ENCODE results near the gene FUT7.
"Not testable (repeated sequence)": the region's sequence is repeated elsewhere in the genome, so short reads cannot be mapped to it uniquely, and the experiment has no call there.

Gene FUT7

GRCh38 chr9:137044502-137045177 is 12.8 kb upstream of the FUT7 start:
- Mint-ChIP-seq H3K4me1 (peaks cover 12% of the 10 kb centered on the region), H3K27me3 (peaks cover 8% of the 10 kb centered on the region), H3K36me3 (no peaks in the 10 kb centered on the region), H3K27ac (no peak overlapping the region), H3K4me3 (peak overlapping the region; percentile 76), H3K9me3 (no peaks in the 10 kb centered on the region)

DNA sequence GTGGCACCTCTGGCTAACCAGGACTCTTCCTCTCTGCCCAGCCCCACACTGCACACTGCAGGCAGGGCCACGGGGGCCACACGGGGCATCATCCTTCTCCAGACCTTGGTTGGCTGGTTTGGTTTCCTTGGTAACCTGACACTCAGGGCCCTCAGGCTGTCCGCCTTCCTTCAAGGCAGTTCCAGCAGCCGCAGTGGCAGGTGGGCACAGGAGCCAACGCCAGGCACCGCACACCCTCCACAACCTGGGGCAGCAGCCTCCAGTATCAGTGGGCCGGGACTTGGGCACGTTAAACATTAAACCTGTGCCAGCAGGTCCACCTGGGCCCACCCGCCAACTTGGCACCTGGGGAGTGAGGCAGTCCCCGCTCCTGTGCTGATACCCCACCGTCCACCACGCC is 12.1 kb upstream of the FUT7 start:
- Mint-ChIP-seq H3K27ac (no peak overlapping the region), H3K4me3 (no peak overlapping the region), H3K27me3 (peaks cover 4% of the 10 kb centered on the region), H3K36me3 (no peaks in the 10 kb centered on the region), H3K4me1 (peaks cover 10% of the 10 kb centered on the region), H3K9me3 (no peaks in the 10 kb centered on the region)

GRCh38 chr9:137042751-137043727 is 11.2 kb upstream of the FUT7 start:
- no peaks in the 10 kb centered on the region for H3K36me3 Mint-ChIP-seq
- H3K4me3 Mint-ChIP-seq, result no peak overlapping the region
- peaks cover 10% of the 10 kb centered on the region for H3K4me1 Mint-ChIP-seq
- no peaks in the 10 kb centered on the region for H3K9me3 Mint-ChIP-seq
- peaks cover 4% of the 10 kb centered on the region for H3K27me3 Mint-ChIP-seq
- H3K27ac Mint-ChIP-seq, result no peak overlapping the region

GRCh38 chr9:137041124-137041523 is 9.2 kb upstream of the FUT7 start:
- Mint-ChIP-seq H3K27ac (no peak overlapping the region), H3K9me3 (no peaks in the 10 kb centered on the region), H3K4me3 (no peak overlapping the region), H3K36me3 (no peaks in the 10 kb centered on the region), H3K4me1 (peaks cover 10% of the 10 kb centered on the region), H3K27me3 (no peaks in the 10 kb centered on the region)

DNA sequence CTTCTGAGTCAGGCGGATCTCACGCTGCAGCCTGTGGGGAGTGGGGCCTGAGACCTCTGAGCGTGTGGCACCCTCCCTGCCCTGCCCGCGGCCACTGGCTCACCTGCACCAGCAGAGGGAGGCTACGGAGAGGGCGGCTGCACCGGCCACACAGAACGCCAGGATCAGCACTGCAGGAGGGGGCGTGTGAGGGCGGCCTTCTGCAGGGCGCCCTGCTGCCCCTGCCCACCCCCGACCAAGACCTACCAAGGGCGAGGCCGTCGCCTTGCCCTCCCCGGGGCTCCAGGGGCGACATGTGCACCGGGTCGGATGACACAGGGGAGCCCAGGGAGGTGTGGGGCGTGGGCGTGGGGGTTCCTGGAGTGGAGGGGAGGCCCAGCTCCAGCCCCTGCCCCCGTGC is 8.7 kb upstream of the FUT7 start:
- Mint-ChIP-seq H3K9me3 (no peaks in the 10 kb centered on the region), H3K36me3 (no peaks in the 10 kb centered on the region), H3K27ac (no peak overlapping the region), H3K27me3 (no peaks in the 10 kb centered on the region), H3K4me1 (peaks cover 10% of the 10 kb centered on the region), H3K4me3 (no peak overlapping the region)

DNA sequence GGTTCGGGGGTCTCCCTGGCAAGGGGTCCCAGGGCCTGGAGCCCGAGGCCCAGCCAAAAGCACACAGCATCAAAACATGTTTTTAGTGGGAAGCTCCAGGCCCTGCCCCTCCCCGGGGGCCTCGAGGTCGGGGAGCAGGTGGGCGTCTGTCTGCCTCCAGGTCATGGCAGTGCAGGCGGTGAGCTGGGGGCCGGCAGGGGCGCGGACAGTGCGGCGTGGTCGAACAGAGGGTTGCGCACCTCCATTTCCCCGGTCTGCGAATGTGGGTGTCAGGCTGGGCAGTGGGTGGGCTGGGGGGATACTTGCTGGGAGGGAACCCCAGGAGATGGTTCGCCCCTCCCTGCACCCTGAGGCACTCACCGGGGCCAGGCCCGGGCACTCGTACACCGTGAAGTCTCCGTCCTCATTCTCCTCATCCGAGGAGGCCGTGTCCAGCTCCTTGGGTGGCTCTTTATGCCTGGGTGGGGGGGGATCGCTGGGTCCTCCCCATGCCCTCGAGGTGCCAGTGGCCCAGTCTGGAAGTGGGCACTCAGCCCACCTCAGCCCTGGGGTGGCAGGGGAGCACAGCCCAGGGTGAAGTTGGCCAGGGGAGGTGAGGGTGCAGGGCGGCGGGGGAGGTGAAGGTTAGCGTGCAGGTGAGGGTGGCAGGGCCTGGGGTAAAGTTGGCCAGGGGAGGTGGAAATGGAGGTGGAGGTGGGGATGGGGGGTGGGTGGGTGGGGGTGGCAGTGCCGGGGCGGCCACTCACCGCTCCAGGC is 7.9 kb upstream of the FUT7 start:
- Mint-ChIP-seq H3K27me3 (no peaks in the 10 kb centered on the region), H3K36me3 (no peaks in the 10 kb centered on the region), H3K27ac (no peak overlapping the region), H3K4me1 (peaks cover 12% of the 10 kb centered on the region), H3K4me3 (no peak overlapping the region), H3K9me3 (no peaks in the 10 kb centered on the region)

- H3K27me3 Mint-ChIP-seq, result no peaks in the 10 kb centered on the region
- H3K36me3 Mint-ChIP-seq, result no peaks in the 10 kb centered on the region
- H3K4me1 Mint-ChIP-seq, result peaks cover 11% of the 10 kb centered on the region
- no peak overlapping the region for H3K27ac Mint-ChIP-seq
- no peak overlapping the region for H3K4me3 Mint-ChIP-seq
- H3K9me3 Mint-ChIP-seq, result no peaks in the 10 kb centered on the region
Observed at GRCh38 chr9:137038916-137039315, 7.0 kb upstream of the FUT7 start.

DNA sequence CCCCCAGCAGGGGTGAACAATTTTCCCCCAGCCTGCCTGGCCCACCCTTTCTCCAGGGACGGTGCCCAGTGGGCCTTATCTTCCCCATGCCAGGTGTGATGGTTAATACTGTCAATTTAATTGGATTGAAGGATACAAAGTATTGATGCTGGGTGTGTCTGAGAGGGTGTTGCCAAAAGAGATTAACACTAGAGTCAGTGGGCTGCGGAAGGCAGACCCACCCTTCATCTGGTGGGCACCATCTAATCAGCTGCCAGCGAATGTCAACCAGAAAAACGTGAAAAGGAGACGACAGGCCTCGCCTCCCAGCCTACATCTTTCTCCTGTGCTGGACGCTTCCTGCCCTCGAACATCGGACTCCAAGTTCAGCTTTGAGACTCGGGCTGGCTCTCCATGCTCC is 5.6 kb upstream of the FUT7 start:
- Mint-ChIP-seq H3K9me3 (no peaks in the 10 kb centered on the region), H3K4me1 (peaks cover 15% of the 10 kb centered on the region), H3K36me3 (no peaks in the 10 kb centered on the region), H3K27ac (no peak overlapping the region), H3K4me3 (no peak overlapping the region), H3K27me3 (no peaks in the 10 kb centered on the region)

DNA sequence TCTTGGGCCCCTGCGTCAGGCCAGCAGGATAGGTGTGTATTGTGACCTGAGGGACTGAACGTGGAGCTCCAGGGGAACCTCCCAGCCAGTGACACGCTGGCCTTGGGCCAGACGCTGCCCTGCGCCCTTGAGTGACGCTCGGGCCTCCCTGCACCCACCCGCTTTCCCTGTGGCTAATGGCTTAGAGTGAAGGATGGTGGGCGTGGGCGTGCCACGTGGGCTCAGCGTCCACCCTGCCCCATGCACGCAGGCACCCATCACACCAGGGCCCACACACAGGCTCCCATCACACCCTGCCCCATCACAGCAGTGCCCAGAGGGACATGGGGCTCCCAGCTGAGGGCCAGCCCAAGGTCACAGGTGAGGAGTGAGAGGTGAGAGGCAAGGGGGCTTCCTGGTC is 5.1 kb upstream of the FUT7 start:
- H3K27me3 Mint-ChIP-seq, result no peaks in the 10 kb centered on the region
- H3K9me3 Mint-ChIP-seq, result no peaks in the 10 kb centered on the region
- H3K27ac Mint-ChIP-seq, result no peak overlapping the region
- H3K36me3 Mint-ChIP-seq, result no peaks in the 10 kb centered on the region
- H3K4me1 Mint-ChIP-seq, result peaks cover 16% of the 10 kb centered on the region
- no peak overlapping the region for H3K4me3 Mint-ChIP-seq

DNA sequence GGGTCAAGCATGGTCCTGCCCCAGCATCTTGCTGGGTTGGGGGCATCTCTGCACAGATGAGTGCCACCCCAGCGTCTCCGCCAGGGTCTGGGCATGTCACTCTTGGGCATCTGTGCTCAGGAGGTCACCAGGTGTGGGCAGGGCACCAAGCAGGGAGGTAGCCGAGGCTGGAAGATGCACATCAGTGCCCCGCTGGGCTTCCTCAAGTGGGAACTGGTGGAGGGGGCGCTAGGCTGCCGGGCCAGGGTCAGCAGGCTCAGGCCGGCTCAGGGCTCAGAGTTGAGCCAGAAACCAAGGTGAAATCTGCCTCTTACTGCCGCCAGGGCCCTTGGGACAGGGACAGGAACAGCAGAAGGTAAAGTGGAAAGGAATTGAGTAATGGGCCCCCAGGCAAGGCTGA is 4.0 kb upstream of the FUT7 start:
- peaks cover 20% of the 10 kb centered on the region for H3K4me1 Mint-ChIP-seq

GRCh38 chr9:137035507-137035834 is 3.6 kb upstream of the FUT7 start:
- no peak overlapping the region for H3K27ac Mint-ChIP-seq
- H3K27me3 Mint-ChIP-seq, result no peaks in the 10 kb centered on the region

More for the DNA sequence above, 4.0 kb upstream of the FUT7 start:
- Mint-ChIP-seq H3K27me3 (no peaks in the 10 kb centered on the region), H3K36me3 (no peaks in the 10 kb centered on the region), H3K4me3 (no peak overlapping the region), H3K27ac (no peak overlapping the region), H3K9me3 (no peaks in the 10 kb centered on the region)

DNA sequence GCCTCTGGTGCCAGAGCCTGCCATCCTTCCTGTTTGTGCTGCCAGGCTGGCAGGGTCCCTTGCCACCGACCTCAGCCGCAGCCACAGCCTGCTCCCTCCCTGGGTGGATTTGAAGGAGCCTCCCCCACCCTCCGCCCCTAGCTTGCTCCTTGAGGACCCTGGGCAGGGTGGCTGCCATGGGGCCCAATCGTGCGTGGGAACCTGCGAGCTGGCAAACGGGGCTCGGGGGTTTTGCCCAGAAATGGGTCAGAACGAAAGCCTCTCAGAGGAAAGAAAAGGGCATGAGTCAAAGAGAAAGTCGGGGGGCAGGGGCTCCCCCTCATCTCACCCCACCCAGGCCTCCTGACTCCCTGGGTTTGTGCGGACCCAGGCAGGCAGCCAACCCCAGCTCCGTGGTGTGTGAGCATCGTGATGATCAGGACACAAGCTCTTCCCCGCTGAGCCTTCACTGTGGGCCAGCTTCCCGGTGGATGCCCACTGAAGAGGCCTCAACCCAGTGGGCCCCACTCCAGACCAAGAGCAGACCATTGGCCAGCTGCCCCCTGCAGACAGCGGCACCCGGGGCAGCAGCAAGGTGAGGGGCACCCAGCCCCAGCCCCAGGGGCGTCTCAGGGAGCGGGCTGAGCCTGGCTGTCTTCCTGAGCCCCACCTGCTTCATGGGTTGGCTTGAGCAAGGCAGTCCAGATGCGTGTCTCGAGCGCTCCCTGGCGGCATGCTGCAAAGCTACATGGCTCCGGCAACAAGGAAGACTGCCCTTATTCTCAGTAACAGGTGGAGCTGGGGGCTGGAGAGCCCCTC is 3.0 kb upstream of the FUT7 start:
- H3K9me3 Mint-ChIP-seq, result no peaks in the 10 kb centered on the region
- H3K4me1 Mint-ChIP-seq, result peaks cover 28% of the 10 kb centered on the region
- H3K27me3 Mint-ChIP-seq, result no peaks in the 10 kb centered on the region
- H3K36me3 Mint-ChIP-seq, result no peaks in the 10 kb centered on the region
- H3K27ac Mint-ChIP-seq, result peak overlapping the region; percentile 51
- peak overlapping the region; percentile 69 for H3K4me3 Mint-ChIP-seq

More at GRCh38 chr9:137035507-137035834, 3.6 kb upstream of the FUT7 start:
- H3K9me3 Mint-ChIP-seq, result no peaks in the 10 kb centered on the region
- H3K4me3 Mint-ChIP-seq, result no peak overlapping the region
- peaks cover 25% of the 10 kb centered on the region for H3K4me1 Mint-ChIP-seq
- no peaks in the 10 kb centered on the region for H3K36me3 Mint-ChIP-seq

DNA sequence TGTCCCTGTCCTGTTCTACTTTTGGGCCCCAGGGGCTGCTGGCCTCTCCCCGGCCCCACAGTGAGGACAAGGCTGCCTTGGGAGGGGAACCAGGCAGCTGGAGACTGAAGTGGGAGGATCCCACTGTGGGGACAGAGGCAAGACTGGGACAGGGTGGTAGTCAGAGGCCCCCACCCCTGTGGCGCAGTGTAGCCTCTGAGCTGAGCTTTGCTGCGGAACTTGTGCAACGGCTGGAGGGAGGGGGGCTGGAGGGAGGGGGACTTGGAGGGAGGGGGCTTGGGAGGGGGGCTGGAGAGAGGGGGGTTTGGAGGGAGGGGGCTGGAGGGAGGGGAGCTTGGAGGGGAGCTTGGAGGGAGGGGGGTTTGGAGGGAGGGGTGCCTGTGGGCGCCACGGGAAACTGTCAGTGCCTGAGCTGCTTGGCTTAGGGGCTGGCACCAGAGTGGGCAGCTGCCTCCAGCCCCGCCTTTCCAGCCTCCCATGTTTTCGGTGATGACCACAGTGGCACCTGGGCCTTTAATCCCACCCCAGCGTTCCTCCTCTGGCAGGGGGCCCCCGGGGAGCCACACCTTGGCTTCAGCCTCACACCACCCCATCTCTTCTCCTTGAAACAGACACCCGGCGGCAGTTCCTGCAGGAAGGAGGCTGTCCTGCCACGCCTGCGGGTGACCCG is 2.3 kb upstream of the FUT7 start:
- H3K4me3 Mint-ChIP-seq, result peak overlapping the region; percentile 69
- H3K9me3 Mint-ChIP-seq, result no peaks in the 10 kb centered on the region
- no peaks in the 10 kb centered on the region for H3K27me3 Mint-ChIP-seq
- H3K4me1 Mint-ChIP-seq, result peaks cover 35% of the 10 kb centered on the region
- H3K36me3 Mint-ChIP-seq, result no peaks in the 10 kb centered on the region
- no peak overlapping the region for H3K27ac Mint-ChIP-seq

GRCh38 chr9:137033481-137033880 is 1.6 kb upstream of the FUT7 start:
- H3K4me3 Mint-ChIP-seq, result peak overlapping the region; percentile 30
- H3K27ac Mint-ChIP-seq, H3K9me3 Mint-ChIP-seq, H3K27me3 Mint-ChIP-seq, H3K36me3 Mint-ChIP-seq: not testable (repeated sequence)
- peaks cover 35% of the 10 kb centered on the region for H3K4me1 Mint-ChIP-seq

DNA sequence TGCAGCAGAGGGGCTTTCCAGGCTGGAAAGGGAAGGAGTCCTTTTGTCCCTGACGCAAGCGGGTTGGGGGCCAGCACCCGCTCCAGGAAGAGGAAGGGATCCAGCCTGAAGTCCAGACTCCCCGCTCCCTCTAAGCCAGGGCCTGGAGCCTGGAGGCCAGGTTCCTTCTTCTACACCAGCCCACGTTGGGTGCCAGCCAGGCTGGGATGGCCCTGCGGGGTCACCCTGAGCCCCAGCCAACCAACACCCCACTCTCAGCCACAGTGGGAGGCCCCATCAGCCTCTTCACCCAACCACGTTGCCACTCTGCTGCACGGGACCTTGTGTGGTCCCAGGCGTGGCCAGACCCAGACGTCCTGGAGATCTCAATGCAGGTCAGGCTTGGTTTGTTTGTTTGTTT is 970 bp upstream of the FUT7 start:
- H3K36me3 Mint-ChIP-seq, result no peaks in the 10 kb centered on the region
- H3K27me3 Mint-ChIP-seq, result no peaks in the 10 kb centered on the region
- H3K9me3 Mint-ChIP-seq, result no peaks in the 10 kb centered on the region
- H3K27ac Mint-ChIP-seq, result no peak overlapping the region
- no peak overlapping the region for H3K4me3 Mint-ChIP-seq
- H3K4me1 Mint-ChIP-seq, result peaks cover 35% of the 10 kb centered on the region

Data from activated naive CD4-positive, alpha-beta T cell treated with anti-CD3 and anti-CD28 coated beads, Interleukin-2, amount 50 U/mL, for 24 hours (primary cell).